HepG2 (cell line): Measurements from ENCODE around the gene TMEM63B. TPM values are rescaled to one million over a fixed set of nuclear protein-coding genes. Genes with fewer than 3 reads are reported as not detected.

Source experiments
- ATAC-seq: fragments of 200-7000 bp; cut with Tn5 transposase; 3 replicates; pipeline ENCODE4 v1.9.1; 2020; ENCODE audit warnings: mild to moderate bottlenecking, moderate library complexity
- BruUV-seq: library from RNA; stranded (reverse); fragments of 400-500 nt; replicated peaks from 2 replicates; lab custom pipeline; 2021; lab: Mats Ljungman, UMichigan
- CTCF ChIA-PET: fragments of 300-600 bp; formaldehyde crosslinking; extraction: SDS; loops from one replicate; lab custom pipeline; 2021; ENCODE audit warnings: low total read pairs, inconsistent platforms, low intra/inter-chr PET ratio; lab: Yijun Ruan, JAX
- POLR2A ChIA-PET: fragments of 350-600 bp; sonication (Branson Sonifier 250); formaldehyde crosslinking; loops from one replicate; lab custom pipeline; 2020; ENCODE audit warnings: antibody characterized with exemption, inconsistent platforms; lab: Yijun Ruan, JAX
- DNase-seq: peaks from one replicate; pipeline ENCODE4 v3.0.0-alpha.2; 2015; ENCODE audit warnings: low spot score
- FAIRE-seq: peaks from 3 replicates; lab custom pipeline; 2011; peaks lifted over from hg19 to GRCh38; lab: Jason Lieb, UNC
- H2AFZ ChIP-seq: one replicate; pipeline ENCODE4 v1.6.1; 2011; ENCODE audit warnings: low read length, inconsistent platforms
- H3K27ac ChIP-seq: fragments of 300-600 bp; 3 replicates; pipeline ENCODE4 v1.8.0; 2011; ENCODE audit warnings: mixed run types, mild to moderate bottlenecking, mixed read lengths, low read length, inconsistent platforms; ENCODE audit not compliant: insufficient read depth; ENCODE audit errors: extremely low read length
- H3K27me3 ChIP-seq, 2 experiments: fragments of 200-600 bp in 1 of 2; 2 replicates in 1 of 2; 3 replicates in 1 of 2; pipeline versions ENCODE4 v1.6.0 to v1.8.0; 2011; ENCODE audit warnings: low read length in 2 of 2, mild to moderate bottlenecking in 2 of 2, moderate library complexity in 2 of 2, inconsistent platforms in 1 of 2; ENCODE audit not compliant: insufficient read depth in 2 of 2, control insufficient read depth in 1 of 2
- H3K36me3 ChIP-seq, 2 experiments: fragments of 200-600 bp in 1 of 2; replicated peaks in 1 of 2; 2 replicates in 1 of 2; 3 replicates in 1 of 2; pipeline versions ENCODE4 v1.5.1 to v1.8.0; 2011; ENCODE audit warnings: low read length in 2 of 2, inconsistent platforms in 1 of 2; ENCODE audit not compliant: insufficient read depth in 2 of 2, control insufficient read depth in 1 of 2
- H3K4me1 ChIP-seq: 2 replicates; pipeline ENCODE4 v1.5.1; 2012; ENCODE audit warnings: low read length, inconsistent platforms; ENCODE audit not compliant: insufficient read depth
- H3K4me2 ChIP-seq: 2 replicates; pipeline ENCODE4 v1.6.0; 2011; ENCODE audit warnings: low read depth, low read length, inconsistent platforms
- H3K4me3 ChIP-seq, 3 experiments: fragments of 200-600 bp in 1 of 3; sonication (generic), shearing (Covaris generic) in 1 of 3; replicated peaks in 1 of 3; 2 replicates each; pipeline ENCODE4 v1.5.1; 2011 to 2016; ENCODE audit warnings: low read length in 3 of 3, inconsistent platforms in 2 of 3, low read depth in 2 of 3, mild to moderate bottlenecking in 2 of 3, control low read depth in 1 of 3, mixed read lengths in 1 of 3; ENCODE audit not compliant: insufficient read depth in 1 of 3
- H3K79me2 ChIP-seq: one replicate; pipeline ENCODE4 v1.6.1; 2011; ENCODE audit warnings: low read length, inconsistent platforms; ENCODE audit not compliant: insufficient read depth
- H3K9ac ChIP-seq: 2 replicates; pipeline ENCODE4 v1.6.0; 2011; ENCODE audit warnings: mild to moderate bottlenecking, low read depth, low read length, inconsistent platforms; ENCODE audit not compliant: insufficient read depth
- H3K9me3 ChIP-seq: 2 replicates; pipeline ENCODE4 v1.5.1; 2012; ENCODE audit warnings: mild to moderate bottlenecking, low read length
- H4K20me1 ChIP-seq: 2 replicates; pipeline ENCODE4 v1.6.0; 2011; ENCODE audit warnings: inconsistent platforms, mild to moderate bottlenecking, low read length, moderate library complexity; ENCODE audit not compliant: insufficient read depth
- AGO2 ChIP-seq: fragments of 200-400 bp; formaldehyde crosslinking; optimal IDR thresholded peaks from 2 replicates; pipeline ENCODE3; 2017; ENCODE audit warnings: mild to moderate bottlenecking, low read depth, low read length, moderate library complexity
- BORCS8-MEF2B ChIP-seq: sonication (generic); formaldehyde crosslinking; IDR thresholded peaks from 2 replicates; pipeline ENCODE4 v1.8.0; 2022; ENCODE audit warnings: mild to moderate bottlenecking, missing genetic modification reagents
- GATA4 ChIP-seq: sonication (generic); IDR thresholded peaks from 2 replicates; pipeline ENCODE4 v1.6.1; 2016; ENCODE audit warnings: antibody characterized with exemption, low read depth, borderline replicate concordance
- KLF11 ChIP-seq: IDR thresholded peaks from 2 replicates; pipeline ENCODE4 v1.6.1; 2016; ENCODE audit warnings: missing compliant biosample characterization
- LCORL ChIP-seq, 2 experiments: fragments of 450-650 bp in 1 of 2; sonication (generic) in 1 of 2; formaldehyde crosslinking in 1 of 2; IDR thresholded peaks; 2 replicates each; pipeline versions ENCODE4 v1.5.0 to v1.6.1; 2017 to 2020; ENCODE audit warnings: antibody characterized with exemption in 1 of 2, missing genetic modification reagents in 1 of 2
- MAFK ChIP-seq, 2 experiments: IDR thresholded peaks in 1 of 2; conservative IDR thresholded peaks in 1 of 2; 2 replicates each; pipeline ENCODE4 v1.6.1; 2011; ENCODE audit warnings: improper control_type of control experiment in 2 of 2, low read length in 2 of 2
- POLR2A ChIP-seq, 2 experiments: IDR thresholded peaks; 2 replicates each; pipeline ENCODE4 v1.6.1; 2011; ENCODE audit warnings: low read depth in 2 of 2, low read length in 2 of 2, mild to moderate bottlenecking in 1 of 2, moderate library complexity in 1 of 2; ENCODE audit not compliant: insufficient read depth in 1 of 2
- PREB ChIP-seq: sonication (generic); formaldehyde crosslinking; IDR thresholded peaks from 2 replicates; pipeline ENCODE4 v1.4.0; 2020; ENCODE audit warnings: missing genetic modification reagents
- SCMH1 ChIP-seq: sonication (generic); formaldehyde crosslinking; IDR thresholded peaks from 2 replicates; pipeline ENCODE4 v1.9.0; 2021; ENCODE audit warnings: missing genetic modification reagents, mild to moderate bottlenecking, borderline replicate concordance
- ZNF121 ChIP-seq: sonication (generic); formaldehyde crosslinking; IDR thresholded peaks from 2 replicates; pipeline ENCODE4 v1.5.0; 2020; ENCODE audit warnings: mild to moderate bottlenecking, missing genetic modification reagents
- ZNF275 ChIP-seq: sonication (generic); formaldehyde crosslinking; IDR thresholded peaks from 2 replicates; pipeline ENCODE4 v1.8.0; 2022; ENCODE audit warnings: missing genetic modification reagents, mild to moderate bottlenecking, inconsistent platforms, borderline replicate concordance
- ZNF383 ChIP-seq: sonication (generic); formaldehyde crosslinking; IDR thresholded peaks from 2 replicates; pipeline ENCODE4 v1.4.0; 2020; ENCODE audit warnings: missing genetic modification reagents, mild to moderate bottlenecking, borderline replicate concordance
- ZNF629 ChIP-seq: sonication (generic); formaldehyde crosslinking; conservative IDR thresholded peaks from 2 replicates; pipeline ENCODE4 v1.5.0; 2020; ENCODE audit warnings: missing genetic modification reagents
- ZNF792 ChIP-seq: IDR thresholded peaks from 2 replicates; pipeline ENCODE4 v1.6.1; 2016
- WGBS: methylation state at CpG from one replicate; pipeline ENCODE4 v1.1.6; 2017; ENCODE audit warnings: low lambda C conversion rate; 5-methylcytosine and 5-hydroxymethylcytosine counted together
- in situ Hi-C: cut with HindIII; loops from 2 replicates; pipeline ENCODE4 v1.10.0; 2017; ENCODE audit warnings: low pct_unique_long_range_greater_than_20kb; ENCODE audit not compliant: extremely low pct_ligation_motif_present
- intact Hi-C: fragments of 100-400 bp; cut with micrococcal nuclease; formaldehyde crosslinking; loops from one replicate; pipeline ENCODE4 v1.10.0; 2022; ENCODE audit not compliant: unreplicated experiment
- polyA plus RNA-seq, 8 experiments: library from polyadenylated mRNA; depleted of rRNA in 3 of 8; stranded (reverse) in 7 of 8; unstranded in 1 of 8; fragments of >200 nt; fragmentation: Illumina TruSeq in 4 of 8; extraction: Trizol in 4 of 8; gene quantifications; 2 replicates each; pipeline versions ENCODE4 v1.2.1 to v1.2.3, GENCODE V29; 2011 to 2016; ENCODE audit warnings: low read depth in 4 of 8, missing spikeins in 1 of 8, mixed read lengths in 1 of 8; ENCODE audit not compliant: insufficient read depth in 1 of 8
- total RNA-seq, 5 experiments: library from RNA; depleted of rRNA; stranded (reverse); fragments of >200 nt; fragmentation: Illumina TruSeq; extraction: Trizol; gene quantifications; 2 replicates each; pipeline ENCODE4 v1.2.3, GENCODE V29; 2016; ENCODE audit warnings: low read depth in 1 of 5

TMEM63B gene
- total and polyA plus RNA-seq, 2 of the 13 experiments (the other 11 are each of a cell fraction or from before 2014, with no cell fraction given): 27.4 to 75.8 TPM

- Histone ChIP-seq H3K79me2 (no peaks in the 10 kb centered on the region), H3K9me3 (no peaks in the 10 kb centered on the region), H3K4me3 (no peak overlapping the region), H3K36me3 (peaks cover 33 to 53% of the 10 kb centered on the region in 2 experiments), H4K20me1 (no peaks in the 10 kb centered on the region), H3K4me2 (no peak overlapping the region), H3K4me1 (peaks cover 9% of the 10 kb centered on the region), H3K9ac (no peak overlapping the region)
- in situ Hi-C loops (loop anchor here (5.0 kb wide), 1 partner anchor 47 kb away; no protein-coding TSS in a partner anchor), intact Hi-C loops (loop anchor here (2.0 kb wide), 1 partner anchor 21 kb away; no protein-coding TSS in a partner anchor)
- no peak for FAIRE-seq
- no TSS peak for BruUV-seq
- no peak for DNase-seq
- TF ChIP-seq KLF11 (CRISPR knock-in tag) (no peak), AGO2 (peak; percentile 50), ZNF383 (CRISPR knock-in tag) (no peak), ZNF121 (CRISPR knock-in tag) (no peak), LCORL (IDR thresholded peaks at IDR 0.05) (no peak), LCORL (CRISPR knock-in tag; IDR thresholded peaks at IDR 0.05) (no peak), ZNF275 (CRISPR knock-in tag) (no peak), PREB (no peak), BORCS8-MEF2B (CRISPR knock-in tag) (no peak), SCMH1 (CRISPR knock-in tag) (no peak), GATA4 (no peak), ZNF792 (CRISPR knock-in tag) (no peak), ZNF629 (CRISPR knock-in tag) (peak; percentile 87), MAFK (conservative IDR thresholded peaks at IDR 0.05 in 1 of 2, IDR thresholded peaks at IDR 0.05 in 1 of 2; ENCODE audit: low read length in 2 of 2) (0 out of 4 replicates have a peak, but pooled peaks of 1 of the 2 experiments have one; percentile 14), POLR2A (IDR thresholded peaks at IDR 0.05; ENCODE audit: insufficient read depth in 1 of 2, low read depth in 2 of 2, low read length in 2 of 2) (0 out of 4 replicates have a peak, but pooled peaks of 1 of the 2 experiments have one; percentile 17)
- TF ChIP-seq, all 625 proteins: peak for 4
- POLR2A ChIA-PET: no interaction called here
- Histone ChIP-seq H3K27ac (no peak overlapping the region), H3K27me3 (no peaks in the 10 kb centered on the region), H2AFZ (no peak overlapping the region)
- WGBS: 98% methylated on average over 7 of the region's 7 CpGs
- CTCF ChIA-PET: interaction anchor here (5.8 kb wide), 1 partner anchor 51 kb away, joined by 74 read pairs; no protein-coding TSS in a partner anchor
- ATAC-seq: no peak
These were observed 22.1 kb downstream of the TMEM63B start for GRCh38 chr6:44149369-44150012.
